SK-MEL-5 (cell line): Measurements from ENCODE around the gene ZFP36L2. TPM values are rescaled to one million over a fixed set of nuclear protein-coding genes. Genes with fewer than 3 reads are reported as not detected.
"Not testable (repeated sequence)": the region's sequence is repeated elsewhere in the genome, so short reads cannot be mapped to it uniquely, and the experiment has no call there.

Experiments
- DNase-seq: peaks from one replicate; pipeline ENCODE4 v3.0.0-alpha.2; 2016; ENCODE audit warnings: low read depth, low spot score
- in situ Hi-C: cut with HindIII; loops from 2 replicates; pipeline ENCODE4 v1.10.0; 2016; ENCODE audit warnings: low sequenced_read_pairs, high pct_unique_total_duplicates, low pct_unique_long_range_greater_than_20kb
- total RNA-seq: library from RNA; depleted of rRNA; stranded (reverse); fragments of >200 nt; shearing (Covaris generic); gene quantifications from 2 replicates; pipeline ENCODE4 v1.2.3, GENCODE V29; 2014

The ZFP36L2 gene
- total RNA-seq, 1 experiment from 2014 or later = 5.2 TPM

GRCh38 chr2:43198263-43198662, 28.1 kb downstream of the ZFP36L2 start:
- in situ Hi-C loops = no loop called here
- no peak for DNase-seq

DNA sequence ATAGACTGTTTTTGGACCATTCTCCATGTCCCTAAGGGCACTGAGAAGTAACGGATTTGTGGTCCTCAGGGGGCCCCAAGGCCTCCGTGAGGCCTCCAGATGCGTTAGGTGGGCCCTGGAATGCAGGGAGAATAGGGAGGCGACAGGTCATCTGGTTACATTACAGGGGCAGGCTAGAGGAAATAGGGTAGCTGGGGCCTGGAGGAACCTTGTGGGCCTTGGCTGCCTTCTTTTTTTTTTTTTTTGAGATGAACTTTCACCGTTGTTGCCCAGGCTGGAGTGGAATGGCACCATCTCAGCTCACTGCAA, 28.9 kb downstream of the ZFP36L2 start:
- in situ Hi-C loops = no loop called here
- DNase-seq = no peak

- in situ Hi-C loops = no loop called here
Observed at GRCh38 chr2:43196768-43197587, 29.4 kb downstream of the ZFP36L2 start.

DNA sequence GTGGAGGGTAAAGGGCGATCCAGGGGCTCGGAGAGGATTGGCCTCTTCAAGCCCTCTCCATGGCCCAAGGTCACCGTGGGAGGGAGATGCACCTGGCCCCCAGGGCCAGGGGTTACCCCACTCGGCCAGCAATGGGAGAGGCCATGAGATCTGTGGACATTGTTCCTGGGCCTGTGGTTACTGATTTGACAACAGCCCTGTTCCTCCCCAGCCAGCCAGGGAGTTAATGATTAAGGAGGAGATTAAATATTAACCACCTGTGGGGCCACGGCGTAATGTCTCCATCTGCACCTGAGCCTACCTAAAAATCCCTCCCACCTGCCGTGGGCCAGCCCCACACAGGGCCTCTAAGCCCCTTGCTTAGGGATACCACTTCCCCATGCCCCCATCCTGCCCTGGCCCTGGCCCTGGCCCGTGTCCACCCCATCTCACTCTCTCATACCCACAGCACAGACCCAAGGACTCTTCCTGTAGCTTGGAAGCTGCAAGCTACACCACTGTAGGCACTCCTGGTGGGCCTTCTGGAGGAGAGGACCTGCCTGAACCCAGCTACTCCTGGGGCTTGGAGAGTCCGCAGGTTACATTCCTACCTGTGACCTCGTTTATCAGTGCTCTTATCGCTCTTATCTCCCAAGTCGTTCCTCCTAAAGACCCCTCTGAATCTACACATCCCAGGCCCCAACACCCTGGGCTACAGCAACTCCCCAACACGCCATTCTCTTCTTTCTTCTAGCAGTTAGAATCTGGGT, 32.1 kb downstream of the ZFP36L2 start:
- no peak for DNase-seq
- in situ Hi-C loops = no loop called here

More at GRCh38 chr2:43196768-43197587, 29.4 kb downstream of the ZFP36L2 start:
- DNase-seq = no peak

- no peak for DNase-seq
- in situ Hi-C loops = no loop called here
Observed at GRCh38 chr2:43193652-43194120, 32.7 kb downstream of the ZFP36L2 start.

DNA sequence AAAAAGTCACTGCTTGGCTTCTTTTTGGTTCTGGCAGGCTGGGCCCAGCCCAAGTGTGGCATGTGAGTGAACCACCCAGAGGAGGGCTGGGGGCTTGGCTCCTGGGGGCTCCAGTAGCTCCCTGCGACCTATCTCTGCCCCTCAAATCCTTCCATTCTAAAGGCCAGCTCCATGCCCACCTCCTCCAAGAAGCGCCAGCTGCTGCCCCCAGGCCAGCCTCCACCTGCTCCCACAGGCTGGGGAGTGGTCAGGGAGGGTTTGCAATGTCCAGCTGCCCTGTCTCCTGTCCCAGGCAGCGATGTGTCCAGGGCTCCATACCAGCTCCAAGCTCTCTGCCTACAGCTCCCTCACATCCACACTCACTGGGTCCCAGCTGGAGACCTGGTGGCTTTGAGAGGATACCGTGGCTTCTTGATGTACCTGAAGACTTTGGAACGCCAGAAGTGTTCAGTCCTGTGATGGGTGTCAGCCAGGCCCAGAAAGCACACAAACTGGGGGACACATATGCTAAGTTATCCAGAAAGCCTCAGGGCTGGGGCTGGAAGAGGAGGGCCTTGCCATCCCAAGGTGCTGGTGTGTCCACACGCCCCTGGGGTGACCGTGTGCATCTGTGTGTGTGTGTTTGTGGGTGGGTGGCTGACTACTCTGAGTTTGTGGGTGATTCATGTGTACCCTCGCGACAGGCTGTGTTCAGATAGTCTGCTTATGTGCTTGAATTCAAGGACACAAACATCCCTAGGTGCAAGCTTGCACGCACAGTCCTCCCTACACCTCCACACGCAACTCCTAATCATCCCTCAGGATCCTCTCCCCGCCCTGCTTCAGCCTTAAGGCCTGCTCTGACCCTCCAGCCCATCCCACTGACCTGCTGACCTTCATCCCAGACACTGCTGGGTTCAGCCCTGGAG, 33.4 kb downstream of the ZFP36L2 start:
- in situ Hi-C loops = no loop called here

DNA sequence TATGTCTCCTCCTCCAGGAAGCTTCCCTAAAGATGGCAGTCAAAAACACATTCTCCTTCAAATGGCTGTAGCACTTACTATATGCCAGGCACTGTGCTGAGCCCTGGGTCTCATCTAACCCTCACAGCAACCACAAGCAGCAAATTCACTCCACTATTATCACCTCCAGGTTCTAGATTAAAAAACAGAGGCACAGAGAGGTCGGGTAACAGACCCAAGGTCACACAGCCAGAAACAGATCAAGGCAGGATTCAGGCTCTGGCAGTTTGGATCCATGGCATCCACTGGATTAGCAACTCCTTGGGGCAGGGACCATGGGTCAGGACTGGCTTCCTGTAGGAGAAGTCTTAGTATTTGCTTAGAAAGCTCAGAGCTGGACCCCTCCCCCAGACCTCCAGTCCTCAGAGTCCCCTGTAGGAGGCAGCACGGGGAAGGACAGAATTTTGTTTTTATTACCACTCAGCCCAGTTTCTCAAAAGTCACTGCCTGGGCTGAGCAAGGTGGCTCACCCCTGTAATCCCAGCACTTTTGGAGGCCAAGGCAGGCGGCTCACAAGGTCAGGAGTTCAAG, 34.4 kb downstream of the ZFP36L2 start:
- DNase-seq = peak; percentile 58
- in situ Hi-C loops = no loop called here

More for the DNA sequence above, 33.4 kb downstream of the ZFP36L2 start:
- DNase-seq = no peak

DNA sequence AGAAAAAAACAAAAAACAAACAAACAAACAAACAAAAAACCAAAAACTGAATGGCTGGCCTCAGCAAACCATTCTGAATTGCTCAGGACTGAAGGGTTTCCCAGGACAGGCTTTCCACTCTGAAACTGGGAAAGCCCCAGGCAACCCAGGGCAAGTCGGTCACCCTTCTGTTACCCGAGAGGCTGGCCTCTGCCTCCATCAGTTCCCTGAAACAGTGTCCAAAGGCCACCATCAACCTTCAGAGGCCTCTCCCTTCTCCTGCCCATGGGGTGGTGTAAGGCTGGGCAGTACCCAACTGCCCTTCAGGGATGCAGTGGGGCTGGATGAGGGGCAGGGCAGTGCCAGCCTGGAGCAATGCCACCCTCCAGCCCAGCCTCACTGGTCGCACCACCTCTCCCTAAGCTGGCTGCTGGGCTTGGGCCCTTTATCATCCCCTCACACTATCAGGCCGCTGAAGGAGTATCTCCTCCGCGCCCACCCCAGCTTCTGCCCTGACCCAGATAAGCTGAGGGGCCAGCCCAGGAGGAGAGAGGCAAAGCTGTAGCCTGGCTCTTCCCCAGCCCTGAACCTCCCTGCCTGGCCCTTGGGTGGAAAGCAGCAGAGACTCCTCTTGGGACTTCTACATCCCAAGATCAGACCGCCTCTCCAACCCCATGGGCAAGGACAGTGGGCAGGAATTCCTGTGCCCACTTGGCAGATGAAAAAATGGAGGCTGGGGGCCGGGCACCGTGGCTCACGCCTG, 35.9 kb downstream of the ZFP36L2 start:
- in situ Hi-C loops = no loop called here

DNA sequence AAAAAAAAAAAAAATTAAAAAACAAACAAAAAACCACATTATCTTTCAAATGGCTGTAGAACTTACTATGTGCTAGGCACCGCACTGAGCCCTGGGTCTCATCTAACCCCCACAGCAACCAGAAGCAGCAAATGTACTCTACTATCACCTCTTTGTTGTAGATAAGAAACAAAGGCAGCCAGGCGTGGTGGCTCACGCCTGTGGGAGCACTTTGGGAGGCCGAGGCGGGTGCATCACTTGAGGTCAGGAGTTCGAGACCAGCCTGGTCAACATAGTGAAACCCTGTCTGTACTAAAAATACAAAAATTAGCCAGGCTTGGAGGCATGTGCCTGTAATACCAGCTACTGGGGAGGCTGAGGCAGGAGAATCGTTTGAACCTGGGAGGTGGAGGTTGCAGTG, 36.5 kb downstream of the ZFP36L2 start:
- in situ Hi-C loops, DNase-seq: not testable (repeated sequence)

More for the DNA sequence above, 35.9 kb downstream of the ZFP36L2 start:
- DNase-seq = no peak

GRCh38 chr2:43188561-43189386, 37.6 kb downstream of the ZFP36L2 start:
- in situ Hi-C loops = no loop called here
- no peak for DNase-seq

DNA sequence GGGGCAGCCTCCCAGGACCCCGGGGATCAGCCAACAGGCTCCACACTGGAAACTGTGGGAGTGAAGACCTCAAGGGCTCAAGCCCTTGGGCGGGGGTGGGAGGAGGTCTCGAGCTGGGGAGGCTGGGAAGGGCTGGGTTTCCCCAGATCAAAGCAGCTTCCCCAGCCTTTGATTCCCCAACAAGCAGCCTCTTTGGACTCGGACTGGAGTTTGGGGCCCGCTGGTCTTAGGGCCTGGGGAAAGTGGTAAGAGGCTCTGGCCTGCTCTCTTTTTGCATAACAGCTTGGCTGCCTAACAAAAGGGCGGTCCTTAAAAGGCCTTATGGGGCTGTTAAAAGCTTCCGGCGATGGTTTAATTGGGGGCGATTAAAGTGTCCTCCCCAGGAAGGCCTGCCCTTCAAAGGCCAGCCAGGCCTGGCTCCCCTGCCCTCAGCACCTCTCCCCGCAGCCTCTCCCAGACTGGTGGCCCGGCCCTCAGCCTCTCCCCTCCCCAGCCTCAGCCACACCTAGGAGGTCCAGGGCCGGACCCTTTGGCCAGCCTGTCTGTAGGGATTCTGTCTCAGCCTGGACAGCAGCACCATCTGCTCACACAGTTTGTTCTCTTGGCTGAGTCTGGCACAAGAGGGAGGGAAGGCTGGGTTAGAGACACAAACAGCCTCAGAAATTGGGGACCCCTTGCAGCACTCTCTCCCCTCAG, 39.6 kb downstream of the ZFP36L2 start:
- in situ Hi-C loops = no loop called here
- no peak for DNase-seq

GRCh38 chr2:43186321-43186678, 40.1 kb downstream of the ZFP36L2 start:
- in situ Hi-C loops = no loop called here
- DNase-seq = no peak

GRCh38 chr2:43185146-43185545, 41.3 kb downstream of the ZFP36L2 start:
- DNase-seq = no peak
- in situ Hi-C loops = no loop called here

GRCh38 chr2:43184339-43184895, 42.0 kb downstream of the ZFP36L2 start:
- in situ Hi-C loops = no loop called here
- DNase-seq = no peak

DNA sequence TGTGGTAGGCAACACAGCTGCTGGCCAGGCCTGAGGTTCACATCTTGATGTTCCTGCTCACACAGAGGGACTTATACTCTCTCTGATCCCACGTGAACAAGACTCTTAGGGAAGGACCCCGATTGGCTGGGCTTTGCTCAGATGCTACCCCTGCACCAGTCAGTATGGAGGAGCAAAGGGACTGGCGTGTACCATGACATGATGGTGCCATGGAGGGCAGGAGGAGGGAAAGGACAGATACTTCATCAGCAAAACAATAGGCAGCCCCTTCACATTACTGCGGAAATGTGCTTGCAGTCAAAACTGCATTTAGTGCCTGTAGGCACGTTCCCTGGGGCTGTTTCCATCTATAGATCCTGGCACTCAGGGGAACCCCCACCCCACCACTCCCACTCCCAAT, 42.7 kb downstream of the ZFP36L2 start:
- in situ Hi-C loops = no loop called here
- DNase-seq = no peak
